DMS114 treated with DMSO at 0.1 percent for 48 hours (cell line): ENCODE data around the gene C1orf35.
"Not testable (repeated sequence)": the region's sequence is repeated elsewhere in the genome, so short reads cannot be mapped to it uniquely, and the experiment has no call there.

Source experiments
- DNase-seq: peaks from one replicate; lab custom pipeline; 2025; ENCODE audit not compliant: unreplicated experiment; lab: John Stamatoyannopoulos, UW

C1orf35 gene

DNA sequence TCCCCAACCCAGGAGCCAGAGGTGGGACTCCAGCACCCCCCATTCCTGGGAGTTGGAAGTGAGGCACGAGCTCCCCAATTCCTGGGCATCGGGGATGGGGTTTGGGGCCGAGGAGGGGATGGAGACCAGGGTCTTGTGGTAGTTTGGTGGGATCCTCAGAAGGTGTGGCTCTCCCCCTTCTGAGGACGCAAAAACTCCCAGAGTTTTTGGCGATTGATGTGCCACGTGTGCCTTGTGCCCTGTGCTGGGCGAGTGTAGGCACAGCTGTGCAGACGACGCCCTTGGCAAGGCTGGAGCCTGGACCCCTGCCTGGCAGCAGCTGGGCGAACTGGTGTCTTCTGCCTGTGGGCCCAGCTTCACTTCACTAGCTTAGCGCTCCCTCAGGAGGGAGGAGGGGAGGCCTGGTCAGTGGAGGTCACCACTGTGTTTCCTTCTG, 39.6 kb upstream of the C1orf35 start:
- no peak for DNase-seq

GRCh38 chr1:228142155-228142691, 39.1 kb upstream of the C1orf35 start:
- no peak for DNase-seq

GRCh38 chr1:228141226-228142044, 38.3 kb upstream of the C1orf35 start:
- no peak for DNase-seq

DNA sequence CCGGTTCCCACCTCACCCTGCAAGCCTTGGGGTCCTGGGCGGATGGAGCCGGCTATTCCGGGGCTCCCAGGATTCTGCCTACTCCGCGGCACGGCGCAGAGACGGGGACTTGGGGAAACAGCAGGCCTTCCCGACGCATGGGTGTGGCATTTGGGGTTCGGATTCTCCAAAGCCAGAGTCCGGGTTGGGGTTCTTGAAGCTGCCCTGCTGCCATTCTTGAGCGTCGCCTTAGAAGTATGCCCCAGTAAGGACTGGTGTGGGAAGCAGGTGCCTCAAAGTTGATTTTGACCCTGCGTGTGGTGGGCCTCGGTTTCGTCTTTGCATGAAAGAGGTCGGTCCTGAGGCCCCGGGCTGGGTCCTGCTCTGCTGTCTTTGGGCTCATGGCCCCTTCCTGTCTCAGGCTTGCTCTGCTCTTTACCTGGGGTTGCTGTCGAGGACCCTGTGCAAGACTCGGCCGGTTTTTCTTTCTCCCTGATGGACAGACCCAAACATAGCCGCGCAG, 37.6 kb upstream of the C1orf35 start:
- no peak for DNase-seq

- DNase-seq, result peak; percentile 99
Observed at GRCh38 chr1:228139931-228140723, 37.0 kb upstream of the C1orf35 start, which contains the start of gene GUK1. Gene GUK1 (plus strand): TSS chr1:228140279. CDS start chr1:228140303, 24 bp downstream.

GRCh38 chr1:228139406-228139930, 36.3 kb upstream of the C1orf35 start:
- no peak for DNase-seq

GRCh38 chr1:228136901-228137300, 33.8 kb upstream of the C1orf35 start:
- no peak for DNase-seq

GRCh38 chr1:228134591-228134990, 31.5 kb upstream of the C1orf35 start:
- DNase-seq, result no peak

- no peak for DNase-seq
Observed at GRCh38 chr1:228131766-228132165, 28.6 kb upstream of the C1orf35 start.

- no peak for DNase-seq
Observed at GRCh38 chr1:228125185-228125584, 22.1 kb upstream of the C1orf35 start.

- no peak for DNase-seq
Observed at GRCh38 chr1:228123505-228123904, 20.4 kb upstream of the C1orf35 start.

- DNase-seq, result no peak
Observed at GRCh38 chr1:228122921-228123441, 19.9 kb upstream of the C1orf35 start.

DNA sequence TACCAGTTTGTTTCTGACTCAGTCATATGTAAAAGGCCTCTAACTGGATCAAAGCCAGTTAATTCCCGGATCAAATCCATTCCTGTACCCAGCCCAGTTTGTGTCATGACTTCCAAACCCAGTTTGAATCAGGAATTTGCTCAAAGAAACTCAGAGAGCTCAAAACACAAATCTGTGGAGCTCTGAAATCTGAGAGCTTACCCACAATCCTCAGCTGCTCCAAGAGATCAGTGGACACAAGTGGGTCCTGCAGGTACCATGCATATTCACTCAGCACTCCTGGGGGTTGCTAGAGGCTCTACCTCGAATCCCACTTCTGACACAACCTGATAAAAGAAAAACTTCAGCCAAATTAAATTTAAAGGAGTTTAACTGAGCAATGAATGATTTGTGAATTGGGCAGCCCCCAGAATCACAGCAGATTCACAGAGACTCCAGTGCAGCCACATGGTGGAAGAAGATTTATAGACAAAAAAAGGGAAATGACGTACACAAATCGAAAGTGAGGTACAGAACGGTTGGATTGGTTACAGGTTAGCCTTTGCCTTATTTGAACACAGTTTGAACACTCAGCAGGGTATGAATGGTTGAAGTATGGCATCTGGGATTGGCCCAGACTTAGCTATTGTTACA, 17.8 kb upstream of the C1orf35 start:
- DNase-seq, result no peak

- no peak for DNase-seq
Observed at GRCh38 chr1:228120351-228120750, 17.2 kb upstream of the C1orf35 start.

DNA sequence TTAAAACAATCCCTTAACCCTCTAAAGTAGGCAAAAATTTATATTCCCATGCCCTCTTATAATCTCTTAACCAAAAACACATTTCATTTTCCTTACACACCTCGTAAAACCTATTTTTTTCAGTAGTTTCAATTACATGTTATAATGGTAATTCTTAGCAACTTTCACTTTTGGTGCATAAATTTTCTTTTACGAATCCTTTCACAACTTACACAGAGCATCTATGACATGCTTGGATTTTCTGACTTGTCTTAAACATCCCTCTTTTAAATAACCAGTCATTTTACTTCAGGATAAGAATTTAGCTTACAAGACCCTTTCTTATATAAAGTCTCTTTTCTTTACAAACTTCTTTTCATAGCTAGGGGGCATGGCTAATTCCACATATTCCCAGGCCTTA, 14.9 kb upstream of the C1orf35 start:
- DNase-seq, result peak; percentile 12

DNA sequence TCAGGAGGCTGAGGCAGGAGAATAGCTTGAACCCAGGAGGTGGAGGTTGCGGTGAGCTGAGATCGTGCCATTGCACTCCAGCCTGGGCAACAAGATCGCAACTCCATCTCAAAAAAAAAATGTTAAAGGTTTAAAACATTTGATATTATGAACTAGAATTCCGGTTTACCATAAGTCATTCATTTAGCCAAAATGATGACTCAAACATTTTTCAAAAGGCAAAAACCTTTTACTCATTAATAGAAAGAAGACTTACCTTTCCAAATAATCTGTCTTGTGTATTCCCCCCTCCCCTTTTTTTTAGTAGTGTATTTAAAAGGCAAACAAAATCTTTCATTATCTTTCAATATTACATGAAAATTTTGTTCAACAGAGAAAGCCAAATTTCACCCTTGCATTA, 14.2 kb upstream of the C1orf35 start:
- DNase-seq, result no peak

- no peak for DNase-seq
Observed at GRCh38 chr1:228114827-228115226, 11.7 kb upstream of the C1orf35 start.

GRCh38 chr1:228112617-228113016, 9.5 kb upstream of the C1orf35 start:
- DNase-seq, result no peak

DNA sequence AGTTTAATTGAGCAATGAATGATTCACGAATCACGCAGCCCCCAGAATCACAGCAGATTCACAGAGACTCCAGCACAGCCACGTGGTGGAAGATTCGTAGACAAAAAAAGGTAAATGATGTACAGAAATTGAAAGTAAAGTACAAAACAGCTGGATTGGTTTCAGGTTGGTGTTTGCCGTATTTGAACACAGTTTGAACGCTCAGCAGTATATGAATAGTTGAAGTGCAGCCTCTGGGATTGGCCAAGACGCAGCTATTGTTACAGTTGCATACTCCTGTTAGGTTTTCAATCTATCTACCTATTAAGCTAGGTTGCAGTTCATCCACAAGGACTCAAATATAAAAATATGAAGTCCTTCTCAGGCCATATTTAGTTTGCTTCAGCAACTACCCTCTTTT, 9.0 kb upstream of the C1orf35 start:
- no peak for DNase-seq

DNA sequence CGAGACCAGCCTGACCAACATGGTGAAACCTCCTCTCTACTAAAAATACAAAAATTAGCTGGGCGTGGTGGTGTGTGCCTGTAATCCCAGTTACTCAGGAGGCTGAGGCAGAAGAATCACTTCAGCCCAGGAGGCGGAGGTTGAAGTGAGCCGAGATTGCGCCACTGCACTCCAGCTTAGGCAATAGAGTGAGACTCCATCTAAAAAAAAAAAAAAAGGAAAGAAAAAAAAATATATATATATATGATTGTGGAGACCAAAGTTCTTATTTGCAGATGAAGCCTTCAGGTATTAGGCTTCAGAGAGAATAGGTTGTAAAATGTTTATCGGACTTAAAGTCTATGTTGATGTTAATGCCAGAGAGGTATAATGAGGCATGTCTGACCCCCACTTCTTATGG, 8.2 kb upstream of the C1orf35 start:
- not testable (repeated sequence) for DNase-seq

DNA sequence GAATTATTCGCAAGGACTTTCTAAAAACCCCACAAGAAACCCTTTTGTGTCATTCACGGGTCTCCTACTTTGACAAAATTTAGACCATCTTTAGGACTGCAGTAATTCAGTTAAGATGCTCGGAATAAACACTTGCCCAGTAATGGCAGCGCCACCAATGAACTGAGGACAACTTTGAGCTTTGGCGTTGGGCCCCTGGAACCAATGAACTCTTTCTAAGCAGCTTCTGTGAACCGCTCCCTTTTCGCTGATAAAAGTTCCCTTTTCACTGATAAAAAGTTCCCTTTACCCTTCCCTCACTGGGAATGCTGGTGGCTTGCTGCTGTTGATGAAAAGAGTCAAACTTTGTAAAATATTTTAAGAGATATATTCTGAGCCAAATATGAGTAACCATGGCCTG, 7.4 kb upstream of the C1orf35 start:
- DNase-seq, result no peak
